Endothelial cell of umbilical vein (primary cell): ENCODE data around the gene RNF227. TPM values are rescaled to one million over a fixed set of nuclear protein-coding genes. Genes with fewer than 3 reads are reported as not detected.

Experiments used
- BruUV-seq: library from RNA; stranded (reverse); fragments of 400-500 nt; replicated peaks from 2 replicates; lab custom pipeline; 2021; lab: Mats Ljungman, UMichigan
- CTCF ChIA-PET: fragments of 300-600, 350-600 bp; sonication (Branson Sonifier 250); formaldehyde crosslinking; loops from one replicate; lab custom pipeline; 2021; ENCODE audit warnings: antibody characterized with exemption, inconsistent platforms; lab: Charles Lee
- POLR2A ChIA-PET: fragments of 300-600, 350-600 bp; sonication (Branson Sonifier 250); formaldehyde crosslinking; loops from one replicate; lab custom pipeline; 2021; ENCODE audit warnings: antibody characterized with exemption, inconsistent platforms; lab: Charles Lee
- DNase-seq: peaks from one replicate; pipeline ENCODE4 v3.0.0-alpha.2; 2011; ENCODE audit warnings: low read depth, low spot score
- FAIRE-seq: peaks from 2 replicates; lab custom pipeline; 2011; peaks lifted over from hg19 to GRCh38; lab: Jason Lieb, UNC
- H2AFZ ChIP-seq: 2 replicates; pipeline ENCODE4 v1.6.0; 2012; ENCODE audit warnings: low read depth, low read length, control low read depth, inconsistent platforms
- H3K27ac ChIP-seq: 2 replicates; pipeline ENCODE4 v1.5.1; 2011; ENCODE audit warnings: low read depth, mild to moderate bottlenecking, control low read depth, low read length, moderate library complexity; ENCODE audit not compliant: insufficient read depth
- H3K27me3 ChIP-seq, 2 experiments: 2 replicates each; pipeline versions ENCODE4 v1.6.0 to v1.6.1; 2011; ENCODE audit warnings: low read length in 2 of 2, mixed read lengths in 1 of 2; ENCODE audit not compliant: control insufficient read depth in 2 of 2, insufficient read depth in 2 of 2
- H3K36me3 ChIP-seq, 2 experiments: 2 replicates in 1 of 2; 3 replicates in 1 of 2; pipeline ENCODE4 v1.5.1; 2011; ENCODE audit warnings: low read length in 2 of 2, mild to moderate bottlenecking in 1 of 2, moderate library complexity in 1 of 2; ENCODE audit not compliant: control insufficient read depth in 2 of 2, insufficient read depth in 2 of 2; ENCODE audit errors: extremely low read depth in 1 of 2
- H3K4me1 ChIP-seq: 3 replicates; pipeline ENCODE4 v1.5.1; 2011; ENCODE audit warnings: mild to moderate bottlenecking, low read length; ENCODE audit not compliant: control insufficient read depth, insufficient read depth; ENCODE audit errors: extremely low read depth
- H3K4me2 ChIP-seq: 2 replicates; pipeline ENCODE4 v1.6.1; 2011; ENCODE audit warnings: low read length, control low read depth, mixed read lengths; ENCODE audit not compliant: insufficient read depth
- H3K4me3 ChIP-seq, 3 experiments: fragments of 200-600 bp in 1 of 3; sonication (generic), shearing (Covaris generic) in 1 of 3; replicated peaks in 1 of 3; 2 replicates each; pipeline ENCODE4 v1.5.1; 2011 to 2016; ENCODE audit warnings: control low read depth in 3 of 3, low read length in 3 of 3, mild to moderate bottlenecking in 2 of 3, inconsistent platforms in 1 of 3, low read depth in 1 of 3, moderate library complexity in 1 of 3; ENCODE audit not compliant: insufficient read depth in 1 of 3
- H3K79me2 ChIP-seq: 2 replicates; pipeline ENCODE4 v1.6.0; 2012; ENCODE audit warnings: low read length, inconsistent platforms; ENCODE audit not compliant: control insufficient read depth, insufficient read depth
- H3K9ac ChIP-seq: replicated peaks from 2 replicates; pipeline ENCODE3; 2011; ENCODE audit warnings: low read length, control low read depth; ENCODE audit not compliant: insufficient read depth; ENCODE audit errors: extremely low read depth
- H3K9me1 ChIP-seq: replicated peaks from 3 replicates; pipeline ENCODE4 v1.6.0; 2011; ENCODE audit warnings: mild to moderate bottlenecking, low read length; ENCODE audit not compliant: control insufficient read depth, insufficient read depth; ENCODE audit errors: extremely low read depth
- H3K9me3 ChIP-seq: replicated peaks from 2 replicates; pipeline ENCODE4 v1.5.1; 2012; ENCODE audit warnings: low read length, inconsistent platforms; ENCODE audit not compliant: control insufficient read depth, insufficient read depth
- H4K20me1 ChIP-seq: replicated peaks from 2 replicates; pipeline ENCODE3; 2011; ENCODE audit warnings: mild to moderate bottlenecking, low read length; ENCODE audit not compliant: control insufficient read depth, insufficient read depth; ENCODE audit errors: extremely low read depth
- EZH2 ChIP-seq: IDR thresholded peaks from 2 replicates; pipeline ENCODE4 v1.6.1; 2012; ENCODE audit warnings: borderline replicate concordance, low read depth, mild to moderate bottlenecking, moderate library complexity, low read length, inconsistent platforms; ENCODE audit not compliant: severe bottlenecking
- FOS ChIP-seq: IDR thresholded peaks from 2 replicates; pipeline ENCODE4 v1.6.1; 2011; ENCODE audit warnings: mild to moderate bottlenecking, low read length, moderate library complexity, borderline replicate concordance; ENCODE audit not compliant: insufficient read depth
- GATA2 ChIP-seq: IDR thresholded peaks from 2 replicates; pipeline ENCODE4 v1.7.0; 2011; ENCODE audit warnings: low read depth, mild to moderate bottlenecking, moderate library complexity, mixed read lengths, low read length; ENCODE audit not compliant: insufficient read length, insufficient read depth
- JUN ChIP-seq: IDR thresholded peaks from 2 replicates; pipeline ENCODE4 v1.6.1; 2011; ENCODE audit warnings: borderline replicate concordance, low read depth; ENCODE audit not compliant: insufficient read length, insufficient read depth
- MYC ChIP-seq: IDR thresholded peaks from one replicate; pipeline ENCODE4 v1.6.1; 2011; ENCODE audit warnings: mild to moderate bottlenecking, low read depth, low read length
- POLR2A ChIP-seq: IDR thresholded peaks from 2 replicates; pipeline ENCODE4 v1.6.1; 2012; ENCODE audit warnings: low read depth, mild to moderate bottlenecking, control low read depth, low read length
- POLR2AphosphoS5 ChIP-seq: IDR thresholded peaks from 2 replicates; pipeline ENCODE4 v1.6.1; 2012; ENCODE audit warnings: low read depth, mild to moderate bottlenecking, control low read depth, low read length, moderate library complexity; ENCODE audit not compliant: insufficient read depth
- dilution Hi-C: fragments of 300-500 bp; cut with MboI; formaldehyde crosslinking; loops from one replicate; pipeline ENCODE4 v1.15.0; 2019; ENCODE audit warnings: low sequenced_read_pairs; ENCODE audit not compliant: extremely low pct_ligation_motif_present
- intact Hi-C: fragments of 100-400 bp; cut with micrococcal nuclease; formaldehyde crosslinking; loops from one replicate; pipeline ENCODE4 v1.10.0; 2022
- polyA plus RNA-seq, 4 experiments: library from polyadenylated mRNA; depleted of rRNA in 3 of 4; stranded (reverse) in 3 of 4; unstranded in 1 of 4; fragments of >200 nt; gene quantifications; 2 replicates each; pipeline versions ENCODE4 v1.2.1 to v1.2.3, GENCODE V29; 2011 to 2012; ENCODE audit warnings: missing spikeins in 1 of 4
- total RNA-seq: library from RNA; stranded (reverse); gene quantifications from 2 replicates; pipeline ENCODE4 v1.2.3, GENCODE V29; 2021
- TF ChIP-seq, protein P1 (sequence below): IDR thresholded peaks from 2 replicates; pipeline ENCODE4 v1.6.1; 2011; ENCODE audit not compliant: insufficient read depth, insufficient read length
- TF ChIP-seq, protein P2 (sequence below), 2 donors: IDR thresholded peaks; 1 replicate in 1 of 2; 2 replicates in 1 of 2; pipeline ENCODE4 v1.5.1; 2011; ENCODE audit warnings: low read length in 2 of 2, mild to moderate bottlenecking in 2 of 2, moderate library complexity in 2 of 2, control low read depth in 1 of 2, inconsistent platforms in 1 of 2, low read depth in 1 of 2; ENCODE audit not compliant: insufficient read depth in 1 of 2; ENCODE audit errors: extremely low read depth in 1 of 2

The RNF227 gene
- total and polyA plus RNA-seq, 2 donors (not counting 3 experiments of a cell fraction or from before 2014, with no cell fraction given) = 0.58 to 0.76 TPM

DNA sequence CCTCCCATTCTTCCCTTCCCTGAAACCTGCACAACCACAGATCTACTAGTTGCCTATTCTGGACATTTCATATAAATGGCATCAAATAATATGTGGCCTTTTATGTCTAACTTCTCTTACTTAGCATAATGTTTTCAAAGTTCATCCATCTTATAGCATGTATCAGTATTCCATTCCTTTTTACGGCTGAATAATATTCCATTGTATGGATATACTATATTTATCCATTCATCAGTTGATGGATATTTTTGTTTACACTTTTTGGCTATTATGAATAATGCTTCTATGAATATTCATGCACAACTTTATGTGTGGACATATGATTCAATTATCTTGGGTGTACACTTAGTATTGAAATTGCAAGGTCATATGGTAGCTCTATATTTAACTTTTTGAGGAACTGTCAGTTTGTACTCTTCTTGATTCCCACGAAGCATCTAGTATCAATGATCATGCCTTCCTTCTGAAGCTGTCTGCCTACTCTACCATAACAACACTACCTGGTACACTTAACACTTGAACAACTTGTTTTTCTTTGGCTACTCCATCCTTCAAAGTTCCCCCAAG lies 40.2 kb downstream of the RNF227 start:
- ChIA-PET CTCF (no interaction called here), POLR2A (no interaction called here)
- no peaks in the 10 kb centered on the region for H3K9me3 ChIP-seq
- no peak for TF ChIP-seq FOS
- no peak for TF ChIP-seq POLR2A
- TF ChIP-seq JUN = no peak
- TF ChIP-seq POLR2AphosphoS5 = no peak
- TF ChIP-seq, protein P1, sequence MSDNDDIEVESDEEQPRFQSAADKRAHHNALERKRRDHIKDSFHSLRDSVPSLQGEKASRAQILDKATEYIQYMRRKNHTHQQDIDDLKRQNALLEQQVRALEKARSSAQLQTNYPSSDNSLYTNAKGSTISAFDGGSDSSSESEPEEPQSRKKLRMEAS = no peak
- intact Hi-C loops (no loop called here), dilution Hi-C loops (no loop called here)
- H3K4me3 ChIP-seq = no peak overlapping the region
- DNase-seq = no peak
- H3K9me1 ChIP-seq = no peaks in the 10 kb centered on the region
- H3K36me3 ChIP-seq = peaks cover 10% of the 10 kb centered on the region in 2 experiments
- no peak overlapping the region for H3K27ac ChIP-seq
- H3K9ac ChIP-seq = no peak overlapping the region
- no peaks in the 10 kb centered on the region for H3K4me1 ChIP-seq
- H4K20me1 ChIP-seq = no peaks in the 10 kb centered on the region
- no peak for FAIRE-seq
- BruUV-seq = no TSS peak
- no peak overlapping the region for H2AFZ ChIP-seq
- H3K4me2 ChIP-seq = no peak overlapping the region
- no peaks in the 10 kb centered on the region for H3K79me2 ChIP-seq
- H3K27me3 ChIP-seq = no peaks in the 10 kb centered on the region

DNA sequence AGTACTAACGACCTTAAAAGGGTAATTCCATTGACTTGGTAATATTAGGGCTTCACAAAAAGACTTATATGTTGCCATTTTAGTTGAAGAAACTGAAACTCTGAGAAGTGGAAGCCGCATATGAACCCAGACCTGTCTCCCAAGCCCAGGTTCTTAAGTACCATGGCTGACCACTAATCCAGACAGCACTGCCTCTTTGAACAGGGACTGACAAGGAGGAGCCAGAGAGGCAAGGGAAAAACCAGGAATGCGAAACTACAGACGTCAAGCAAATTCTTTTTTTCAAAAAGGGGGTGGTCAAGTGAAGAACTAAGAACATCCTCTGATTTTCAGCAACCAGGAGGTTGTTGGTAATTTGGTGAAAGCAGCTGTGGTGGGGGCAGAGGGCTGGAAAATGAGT lies 43.0 kb downstream of the RNF227 start:
- no peak for DNase-seq
- intact Hi-C loops = no loop called here
- CTCF ChIA-PET = interaction anchor here (2.0 kb wide), 1 partner anchor 11 kb away, joined by 4 read pairs; no protein-coding TSS in a partner anchor

More for the DNA sequence above, 43.0 kb downstream of the RNF227 start:
- no peaks in the 10 kb centered on the region for H3K9me1 ChIP-seq
- no TSS peak for BruUV-seq
- no peaks in the 10 kb centered on the region for H3K79me2 ChIP-seq
- no peak for FAIRE-seq
- TF ChIP-seq MYC = no peak
- no peak for TF ChIP-seq POLR2A
- no peak for TF ChIP-seq FOS
- TF ChIP-seq, protein P1 = no peak
- TF ChIP-seq, protein P2, sequence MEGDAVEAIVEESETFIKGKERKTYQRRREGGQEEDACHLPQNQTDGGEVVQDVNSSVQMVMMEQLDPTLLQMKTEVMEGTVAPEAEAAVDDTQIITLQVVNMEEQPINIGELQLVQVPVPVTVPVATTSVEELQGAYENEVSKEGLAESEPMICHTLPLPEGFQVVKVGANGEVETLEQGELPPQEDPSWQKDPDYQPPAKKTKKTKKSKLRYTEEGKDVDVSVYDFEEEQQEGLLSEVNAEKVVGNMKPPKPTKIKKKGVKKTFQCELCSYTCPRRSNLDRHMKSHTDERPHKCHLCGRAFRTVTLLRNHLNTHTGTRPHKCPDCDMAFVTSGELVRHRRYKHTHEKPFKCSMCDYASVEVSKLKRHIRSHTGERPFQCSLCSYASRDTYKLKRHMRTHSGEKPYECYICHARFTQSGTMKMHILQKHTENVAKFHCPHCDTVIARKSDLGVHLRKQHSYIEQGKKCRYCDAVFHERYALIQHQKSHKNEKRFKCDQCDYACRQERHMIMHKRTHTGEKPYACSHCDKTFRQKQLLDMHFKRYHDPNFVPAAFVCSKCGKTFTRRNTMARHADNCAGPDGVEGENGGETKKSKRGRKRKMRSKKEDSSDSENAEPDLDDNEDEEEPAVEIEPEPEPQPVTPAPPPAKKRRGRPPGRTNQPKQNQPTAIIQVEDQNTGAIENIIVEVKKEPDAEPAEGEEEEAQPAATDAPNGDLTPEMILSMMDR (IDR thresholded peaks at IDR 0.05; ENCODE audit: extremely low read depth in 1 of 2, insufficient read depth in 1 of 2, low read depth in 1 of 2, low read length in 2 of 2) = no peak
- no peak for TF ChIP-seq EZH2
- no peak for TF ChIP-seq POLR2AphosphoS5
- no peak for TF ChIP-seq JUN
- TF ChIP-seq GATA2 = no peak
- H3K9me3 ChIP-seq = no peaks in the 10 kb centered on the region
- dilution Hi-C loops = no loop called here
- POLR2A ChIA-PET = no interaction called here
- no peak overlapping the region for H3K27ac ChIP-seq
- no peaks in the 10 kb centered on the region for H3K27me3 ChIP-seq
- H3K36me3 ChIP-seq = peaks cover 3 to 5% of the 10 kb centered on the region in 2 experiments
- no peak overlapping the region for H3K4me3 ChIP-seq
- H3K9ac ChIP-seq = no peak overlapping the region
- H3K4me2 ChIP-seq = no peak overlapping the region
- H4K20me1 ChIP-seq = no peaks in the 10 kb centered on the region
- no peak overlapping the region for H2AFZ ChIP-seq
- no peaks in the 10 kb centered on the region for H3K4me1 ChIP-seq
